ENCODE measurements around the gene SLC18A3.

Gene SLC18A3

GRCh38 chr10:49622426-49623425 is 12.6 kb downstream of the SLC18A3 start:
- H3K27me3 ChIP-seq (ENCODE audit: control insufficient read depth, insufficient read depth, low read length) = peaks cover 50% of the 10 kb centered on the region
- no peaks in the 10 kb centered on the region for H3K36me3 ChIP-seq (ENCODE audit: control insufficient read depth, insufficient read depth, low read length)
- H3K9ac ChIP-seq (ENCODE audit: low read depth, low read length) = no peak overlapping the region
- no peaks in the 10 kb centered on the region for H3K4me1 ChIP-seq (ENCODE audit: control insufficient read depth, insufficient read depth, low read length)
- H3K9me3 ChIP-seq (ENCODE audit: control insufficient read depth, insufficient read depth, low read length) = no peaks in the 10 kb centered on the region
- no peak overlapping the region for H3K4me3 ChIP-seq (ENCODE audit: low read depth, low read length)

DNA sequence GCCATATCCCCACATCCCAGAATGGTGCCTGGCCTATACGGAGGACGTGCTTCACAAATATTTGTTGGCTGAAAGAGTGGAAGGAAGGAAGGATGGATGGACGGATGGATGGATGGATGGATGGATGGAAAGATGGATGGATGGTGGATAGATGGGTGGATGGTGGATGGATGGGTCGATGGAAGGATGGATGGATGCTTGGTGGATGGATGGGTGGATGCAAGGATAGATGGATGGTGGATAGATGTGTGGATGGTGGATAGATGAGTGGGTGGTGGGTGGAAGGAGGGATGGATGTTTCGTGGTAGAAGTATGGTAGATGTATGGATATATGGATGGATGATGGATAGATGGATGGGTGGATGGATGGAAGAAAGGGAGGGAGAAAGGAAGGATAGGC is 14.5 kb downstream of the SLC18A3 start:
- no peaks in the 10 kb centered on the region for H3K9me3 ChIP-seq (ENCODE audit: control insufficient read depth, insufficient read depth, low read length)
- H3K36me3 ChIP-seq (ENCODE audit: control insufficient read depth, insufficient read depth, low read length) = no peaks in the 10 kb centered on the region
- H3K4me3 ChIP-seq (ENCODE audit: low read depth, low read length) = no peak overlapping the region
- H3K9ac ChIP-seq (ENCODE audit: low read depth, low read length) = no peak overlapping the region
- peaks cover 32% of the 10 kb centered on the region for H3K27me3 ChIP-seq (ENCODE audit: control insufficient read depth, insufficient read depth, low read length)
- H3K4me1 ChIP-seq (ENCODE audit: control insufficient read depth, insufficient read depth, low read length) = no peaks in the 10 kb centered on the region

- Histone ChIP-seq H3K9ac (ENCODE audit: low read depth, low read length) (no peak overlapping the region), H3K27me3 (ENCODE audit: control insufficient read depth, insufficient read depth, low read length) (peaks cover 28% of the 10 kb centered on the region), H3K36me3 (ENCODE audit: control insufficient read depth, insufficient read depth, low read length) (no peaks in the 10 kb centered on the region), H3K9me3 (ENCODE audit: control insufficient read depth, insufficient read depth, low read length) (no peaks in the 10 kb centered on the region), H3K4me1 (ENCODE audit: control insufficient read depth, insufficient read depth, low read length) (no peaks in the 10 kb centered on the region), H3K4me3 (ENCODE audit: low read depth, low read length) (no peak overlapping the region)
These were observed 15.3 kb downstream of the SLC18A3 start for GRCh38 chr10:49625411-49625810.

DNA sequence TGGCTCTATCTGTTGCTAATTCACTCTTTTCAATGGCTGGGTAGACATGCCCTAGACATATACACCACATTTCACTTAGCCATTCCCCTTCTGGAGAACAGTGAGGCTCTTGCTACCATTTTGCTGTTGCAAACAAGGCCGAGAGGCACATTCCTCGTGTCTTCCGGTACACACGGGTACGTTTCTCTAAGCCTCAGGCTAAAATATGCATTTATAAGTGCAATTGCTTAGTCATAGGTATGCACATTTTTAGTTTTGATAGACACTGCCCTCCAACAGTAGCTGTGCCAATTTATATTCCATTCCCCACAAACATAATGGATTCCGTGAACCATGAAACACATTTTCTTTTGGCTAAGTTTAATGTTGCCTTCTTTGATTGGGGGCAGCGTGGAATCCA is 16.9 kb downstream of the SLC18A3 start:
- Histone ChIP-seq H3K27me3 (ENCODE audit: control insufficient read depth, insufficient read depth, low read length) (peaks cover 27% of the 10 kb centered on the region), H3K9me3 (ENCODE audit: control insufficient read depth, insufficient read depth, low read length) (no peaks in the 10 kb centered on the region), H3K4me3 (ENCODE audit: low read depth, low read length) (no peak overlapping the region), H3K4me1 (ENCODE audit: control insufficient read depth, insufficient read depth, low read length) (no peaks in the 10 kb centered on the region), H3K9ac (ENCODE audit: low read depth, low read length) (no peak overlapping the region), H3K36me3 (ENCODE audit: control insufficient read depth, insufficient read depth, low read length) (no peaks in the 10 kb centered on the region)

DNA sequence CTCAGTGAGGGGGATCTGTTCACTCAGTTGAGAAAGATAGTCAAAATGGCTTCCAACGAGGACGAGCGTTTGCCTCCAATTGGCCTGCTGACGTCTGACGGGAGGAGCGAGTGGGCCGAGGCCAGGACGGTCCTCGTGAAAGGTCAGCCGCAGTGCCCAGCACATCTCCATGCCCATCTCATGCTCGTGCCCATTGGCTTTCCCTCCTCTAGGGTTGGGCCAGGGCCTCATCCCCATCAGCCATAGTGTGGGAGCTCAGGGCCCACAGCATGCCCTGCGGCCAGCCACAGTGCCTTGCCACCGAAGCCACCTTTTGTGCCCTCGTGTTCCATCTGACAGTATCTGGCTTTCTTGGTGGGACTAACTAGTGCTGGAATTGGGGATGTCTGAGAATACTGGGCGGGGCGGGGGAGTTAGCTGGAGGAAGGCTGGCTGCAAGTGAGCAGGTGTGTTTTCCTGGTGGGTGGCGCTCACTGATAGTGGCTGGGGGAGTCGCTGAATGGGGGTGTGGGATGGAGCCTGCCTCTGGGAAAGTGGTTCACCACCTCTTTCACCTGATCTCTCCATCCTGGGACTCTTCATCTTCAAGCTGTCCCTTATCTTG is 17.6 kb downstream of the SLC18A3 start:
- Histone ChIP-seq H3K36me3 (ENCODE audit: control insufficient read depth, insufficient read depth, low read length) (no peaks in the 10 kb centered on the region), H3K4me3 (ENCODE audit: low read depth, low read length) (no peak overlapping the region), H3K4me1 (ENCODE audit: control insufficient read depth, insufficient read depth, low read length) (no peaks in the 10 kb centered on the region), H3K9ac (ENCODE audit: low read depth, low read length) (no peak overlapping the region), H3K9me3 (ENCODE audit: control insufficient read depth, insufficient read depth, low read length) (no peaks in the 10 kb centered on the region), H3K27me3 (ENCODE audit: control insufficient read depth, insufficient read depth, low read length) (peaks cover 21% of the 10 kb centered on the region)

DNA sequence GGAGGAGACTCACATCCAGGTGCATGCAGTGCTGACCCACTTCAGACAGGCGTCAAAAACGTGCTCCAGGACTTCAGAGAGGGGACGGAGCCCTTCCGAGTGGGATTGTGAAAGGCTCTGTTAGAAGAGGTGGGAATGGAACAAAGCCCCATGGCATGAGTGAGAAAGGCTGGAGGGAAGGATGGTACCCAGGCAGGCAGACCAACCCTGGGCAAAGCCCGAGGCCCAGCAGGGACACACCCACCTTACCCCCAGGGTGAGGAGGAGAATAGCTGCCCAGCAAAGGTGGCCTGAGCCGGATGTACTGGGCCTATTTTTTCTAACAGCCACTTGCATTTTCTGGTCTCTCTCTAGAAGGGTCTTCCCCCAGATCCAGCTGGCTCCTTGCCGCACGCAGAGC is 18.5 kb downstream of the SLC18A3 start:
- Histone ChIP-seq H3K36me3 (ENCODE audit: control insufficient read depth, insufficient read depth, low read length) (no peaks in the 10 kb centered on the region), H3K4me3 (ENCODE audit: low read depth, low read length) (no peak overlapping the region)

GRCh38 chr10:49629431-49629881 is 19.3 kb downstream of the SLC18A3 start:
- Histone ChIP-seq H3K4me1 (ENCODE audit: control insufficient read depth, insufficient read depth, low read length) (no peaks in the 10 kb centered on the region), H3K9ac (ENCODE audit: low read depth, low read length) (no peak overlapping the region), H3K4me3 (ENCODE audit: low read depth, low read length) (no peak overlapping the region), H3K27me3 (ENCODE audit: control insufficient read depth, insufficient read depth, low read length) (peaks cover 9% of the 10 kb centered on the region), H3K36me3 (ENCODE audit: control insufficient read depth, insufficient read depth, low read length) (no peaks in the 10 kb centered on the region), H3K9me3 (ENCODE audit: control insufficient read depth, insufficient read depth, low read length) (no peaks in the 10 kb centered on the region)

More for the DNA sequence above, 18.5 kb downstream of the SLC18A3 start:
- Histone ChIP-seq H3K4me1 (ENCODE audit: control insufficient read depth, insufficient read depth, low read length) (no peaks in the 10 kb centered on the region), H3K9ac (ENCODE audit: low read depth, low read length) (no peak overlapping the region), H3K27me3 (ENCODE audit: control insufficient read depth, insufficient read depth, low read length) (peaks cover 17% of the 10 kb centered on the region), H3K9me3 (ENCODE audit: control insufficient read depth, insufficient read depth, low read length) (no peaks in the 10 kb centered on the region)

- Histone ChIP-seq H3K9me3 (ENCODE audit: control insufficient read depth, insufficient read depth, low read length) (no peaks in the 10 kb centered on the region), H3K9ac (ENCODE audit: low read depth, low read length) (no peak overlapping the region), H3K4me1 (ENCODE audit: control insufficient read depth, insufficient read depth, low read length) (no peaks in the 10 kb centered on the region), H3K4me3 (ENCODE audit: low read depth, low read length) (no peak overlapping the region), H3K27me3 (ENCODE audit: control insufficient read depth, insufficient read depth, low read length) (peaks cover 6% of the 10 kb centered on the region), H3K36me3 (ENCODE audit: control insufficient read depth, insufficient read depth, low read length) (no peaks in the 10 kb centered on the region)
These were observed 21.9 kb downstream of the SLC18A3 start for GRCh38 chr10:49631975-49632374.

DNA sequence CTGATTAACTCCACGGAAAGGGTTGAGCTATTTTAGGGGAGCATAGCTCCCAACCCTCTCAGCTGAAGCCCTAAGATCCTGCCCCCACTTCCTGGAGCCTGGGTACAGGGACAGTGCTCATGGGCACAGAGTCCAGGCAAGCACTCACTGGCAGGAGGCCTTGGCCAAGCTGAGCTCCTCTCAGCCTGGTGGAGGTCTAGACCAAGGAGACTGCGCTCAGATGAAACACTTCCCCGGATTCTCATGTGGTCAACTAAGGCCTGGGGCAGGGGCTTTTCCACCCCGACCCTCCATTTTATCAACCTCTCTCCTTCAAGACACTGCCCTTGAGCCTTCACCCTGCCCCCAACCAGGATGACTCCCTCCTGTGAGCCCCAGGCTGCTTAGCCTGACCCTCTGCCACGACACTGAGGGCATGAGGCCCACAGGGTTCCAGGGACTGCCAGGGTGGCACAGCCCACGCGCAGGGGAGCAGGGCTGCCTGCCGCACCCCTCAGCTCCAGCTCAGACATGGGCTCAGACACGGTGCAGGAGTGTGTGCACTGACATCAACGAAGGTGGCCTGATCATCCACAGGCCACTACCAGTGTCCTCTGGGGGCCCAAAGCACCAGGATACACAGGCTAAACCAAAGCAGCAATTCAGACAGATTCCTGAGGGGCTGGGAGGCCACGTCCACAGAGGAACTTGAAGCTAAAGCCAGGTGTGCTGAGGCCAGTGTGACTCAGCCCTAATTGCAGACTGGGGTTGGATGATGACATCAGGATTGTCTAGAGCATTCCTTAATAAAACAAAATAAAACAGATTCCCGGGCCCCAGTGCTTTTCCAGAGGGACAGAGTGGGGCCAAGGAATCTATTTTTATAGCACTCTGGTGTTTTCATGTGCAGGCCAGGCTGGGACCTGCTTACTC is 22.6 kb downstream of the SLC18A3 start:
- H3K9ac ChIP-seq (ENCODE audit: low read depth, low read length) = no peak overlapping the region
- no peaks in the 10 kb centered on the region for H3K4me1 ChIP-seq (ENCODE audit: control insufficient read depth, insufficient read depth, low read length)
- peaks cover 6% of the 10 kb centered on the region for H3K27me3 ChIP-seq (ENCODE audit: control insufficient read depth, insufficient read depth, low read length)
- H3K9me3 ChIP-seq (ENCODE audit: control insufficient read depth, insufficient read depth, low read length) = no peaks in the 10 kb centered on the region
- no peak overlapping the region for H3K4me3 ChIP-seq (ENCODE audit: low read depth, low read length)
- no peaks in the 10 kb centered on the region for H3K36me3 ChIP-seq (ENCODE audit: control insufficient read depth, insufficient read depth, low read length)

GRCh38 chr10:49633327-49634068 is 23.4 kb downstream of the SLC18A3 start:
- peaks cover 6% of the 10 kb centered on the region for H3K27me3 ChIP-seq (ENCODE audit: control insufficient read depth, insufficient read depth, low read length)
- H3K36me3 ChIP-seq (ENCODE audit: control insufficient read depth, insufficient read depth, low read length) = no peaks in the 10 kb centered on the region
- H3K9me3 ChIP-seq (ENCODE audit: control insufficient read depth, insufficient read depth, low read length) = no peaks in the 10 kb centered on the region
- H3K4me3 ChIP-seq (ENCODE audit: low read depth, low read length) = no peak overlapping the region
- H3K9ac ChIP-seq (ENCODE audit: low read depth, low read length) = no peak overlapping the region
- no peaks in the 10 kb centered on the region for H3K4me1 ChIP-seq (ENCODE audit: control insufficient read depth, insufficient read depth, low read length)
